Measurements from ENCODE around the gene RTBDN. TPM values are rescaled to one million over a fixed set of nuclear protein-coding genes. Genes with fewer than 3 reads are reported as not detected.
A peak's percentile ranks its signal among the peaks of the same experiment; 100 is the strongest.

The RTBDN gene
- total and polyA plus RNA-seq, 2 of the 8 experiments (the other 6 are each of a cell fraction or from before 2014, with no cell fraction given): 4.0 to 4.8 TPM

- ChIA-PET POLR2A (ENCODE audit: partially characterized antibody) (interaction anchor here (1.1 kb wide), 1 partner anchor 40 kb away, joined by 3 read pairs; no protein-coding TSS in a partner anchor), CTCF (ENCODE audit: partially characterized antibody) (interaction anchor here (0.9 kb wide), 1 partner anchor 12 kb away, joined by 4 read pairs; no protein-coding TSS in a partner anchor)
- no peak overlapping the region for H3K23ac ChIP-seq (ENCODE audit: insufficient read length)
- no peak overlapping the region for H2BK5ac ChIP-seq (ENCODE audit: low read depth, low read length)
- peak overlapping the region; percentile 70 to 75 for H3K4me2 ChIP-seq (ENCODE audit: insufficient read depth in 1 of 2, low read depth in 2 of 2, low read length in 2 of 2)
- H2AFZ ChIP-seq (ENCODE audit: low read length): no peak overlapping the region
- H3K27me3 ChIP-seq (replicated peaks in 1 of 4; ENCODE audit: control insufficient read depth in 3 of 4, extremely low read depth in 1 of 4, insufficient read depth in 3 of 4, low read length in 3 of 4): peaks cover 0 to 1% (median 1%) of the 10 kb centered on the region in 4 experiments; a peak in 1 of 7 replicates
- H3K9ac ChIP-seq (replicated peaks in 1 of 4; ENCODE audit: extremely low read depth in 1 of 4, low read depth in 3 of 4, low read length in 3 of 4): peak overlapping the region in 2 of 4 experiments; percentile 31 to 33; a peak in 4 of 7 replicates
- H3K79me2 ChIP-seq (ENCODE audit: control insufficient read depth in 1 of 2, insufficient read depth in 2 of 2, low read length in 2 of 2): peaks cover 0 to 9% of the 10 kb centered on the region in 2 experiments; a peak in 2 of 4 replicates
- no peaks in the 10 kb centered on the region for H3K9me3 ChIP-seq (ENCODE audit: insufficient read depth in 2 of 2, low read depth in 1 of 2, low read length in 1 of 2)
- FAIRE-seq: peak; percentile 89
- no peak overlapping the region for H3K14ac ChIP-seq (ENCODE audit: insufficient read length)
- no peak overlapping the region for H2BK120ac ChIP-seq (replicated peaks; ENCODE audit: low read depth, low read length)
- H2BK20ac ChIP-seq (ENCODE audit: low read length): no peak overlapping the region
- peaks cover 11% of the 10 kb centered on the region for H3K79me1 ChIP-seq (ENCODE audit: low read depth, low read length)
- H3K18ac ChIP-seq (ENCODE audit: extremely low read depth, low read length): no peak overlapping the region; the same call in 1 of the 2 replicates
- H4K5ac ChIP-seq (ENCODE audit: insufficient read length, low read depth, low read length): no peak overlapping the region
- H4K8ac ChIP-seq (ENCODE audit: extremely low read depth, insufficient read depth, low read length): no peak overlapping the region
- H3K56ac ChIP-seq (replicated peaks; ENCODE audit: insufficient read length, low read depth, low read length): no peak overlapping the region
- peaks cover 15% of the 10 kb centered on the region for H3K23me2 ChIP-seq (ENCODE audit: low read depth, low read length)
- H3K4me3 ChIP-seq (ENCODE audit: extremely low read depth in 1 of 4, insufficient read depth in 2 of 4, low read depth in 3 of 4, low read length in 4 of 4): peak overlapping the region; percentile 27 to 68 (median 48); a peak in 7 of 8 replicates
- no peak overlapping the region for H2AK5ac ChIP-seq (ENCODE audit: low read depth, low read length)
- H3K36me3 ChIP-seq (ENCODE audit: control insufficient read depth in 2 of 4, insufficient read depth in 4 of 4, low read length in 3 of 4): peaks cover 0 to 3% (median 0%) of the 10 kb centered on the region in 4 experiments; a peak in 1 of 8 replicates
- peak; percentile 97 to 100 for DNase-seq (ENCODE audit: low read depth in 1 of 2, low spot score in 2 of 2)
- H4K20me1 ChIP-seq (replicated peaks in 1 of 2; ENCODE audit: control insufficient read depth in 1 of 2, insufficient read depth in 2 of 2, low read length in 2 of 2): peaks cover 8 to 21% of the 10 kb centered on the region in 2 experiments
- H2BK15ac ChIP-seq (ENCODE audit: low read length): no peak overlapping the region
- H3K4ac ChIP-seq (replicated peaks; ENCODE audit: insufficient read length, low read depth, low read length): no peak overlapping the region
- H3K27ac ChIP-seq (ENCODE audit: low read depth, low read length): 0 out of 2 replicates have a peak overlapping the region, but pooled peaks have one; percentile 32
- peaks cover 8 to 31% (median 11%) of the 10 kb centered on the region in 4 experiments for H3K4me1 ChIP-seq (replicated peaks in 1 of 4; ENCODE audit: control insufficient read depth in 3 of 4, insufficient read depth in 4 of 4, low read length in 3 of 4)
- 25% methylated on average over 40 of the region's 43 CpGs; no CpG with 5 or more reads in 1 of the 2 experiments for WGBS, 2 experiments (ENCODE audit: extremely low coverage in 1 of 2, insufficient coverage in 1 of 2, insufficient read length in 1 of 2, insufficient replicate concordance in 2 of 2, low coverage in 1 of 2, low lambda C conversion rate in 2 of 2, missing lambda C conversion rate in 1 of 2)
- no peak overlapping the region for H4K91ac ChIP-seq (replicated peaks; ENCODE audit: insufficient read length, low read length)
- no peak overlapping the region for H2BK12ac ChIP-seq (ENCODE audit: low read depth, low read length)
- TF ChIP-seq TCF12 (IDR thresholded peaks at IDR 0.05; ENCODE audit: low read depth, low read length) (no peak), TAF1 (IDR thresholded peaks at IDR 0.05; ENCODE audit: low read depth, low read length) (peak; percentile 11; the same call in 1 of the 2 replicates), SIN3A (conservative IDR thresholded peaks at IDR 0.05 in 1 of 2, IDR thresholded peaks at IDR 0.05 in 1 of 2; ENCODE audit: low read depth in 1 of 2, low read length in 2 of 2) (peak in 1 of 2 experiments; percentile 61; a peak in 1 of 4 replicates), CREB1 (IDR thresholded peaks at IDR 0.05) (peak; percentile 74), SP4 (IDR thresholded peaks at IDR 0.05; ENCODE audit: low read length) (peak; percentile 66; the same call in 1 of the 2 replicates), RBBP5 (IDR thresholded peaks at IDR 0.05; ENCODE audit: borderline replicate concordance, low read depth, low read length) (no peak), POLR2AphosphoS5 (IDR thresholded peaks at IDR 0.05; ENCODE audit: low read depth, low read length) (peak; percentile 38; the same call in 1 of the 2 replicates), EGR1 (IDR thresholded peaks at IDR 0.05; ENCODE audit: borderline replicate concordance, low read depth, low read length) (peak; percentile 18; the same call in 1 of the 2 replicates), USF2 (IDR thresholded peaks at IDR 0.05; ENCODE audit: low read length) (no peak)
Observed at GRCh38 chr19:12840091-12841079, 6.0 kb upstream of the RTBDN start.

All from H1 (cell line).